HG03175 (cell line): Measurements from ENCODE around the gene TMEM178B.
"Not testable (repeated sequence)": the region's sequence is repeated elsewhere in the genome, so short reads cannot be mapped to it uniquely, and the experiment has no call there.

Source experiments
- ATAC-seq: cut with Tn5 transposase; IDR thresholded peaks from one replicate; pipeline ENCODE4 v1.9.1; 2021; ENCODE audit warnings: mild to moderate bottlenecking, moderate library complexity; ENCODE audit not compliant: unreplicated experiment

TMEM178B gene

DNA sequence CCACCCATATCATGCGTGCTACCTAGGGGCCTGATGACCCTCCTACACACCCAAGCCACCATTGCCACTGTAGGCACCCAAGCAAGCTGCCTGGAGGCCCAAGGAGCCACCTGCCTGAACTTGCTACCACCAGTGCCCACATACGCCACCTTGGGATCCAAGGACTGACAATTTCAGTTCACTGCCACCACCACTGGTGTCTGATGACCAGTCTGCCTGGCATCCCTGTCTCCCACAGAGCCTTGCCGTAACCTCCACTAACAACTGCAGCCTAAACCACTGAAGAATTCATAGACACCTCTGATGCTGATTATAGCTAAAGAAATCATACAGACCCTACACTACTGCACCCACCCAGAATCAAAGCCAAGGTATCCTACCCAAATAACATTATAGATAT is 58.8 kb downstream of the TMEM178B start:
- no peak for ATAC-seq

DNA sequence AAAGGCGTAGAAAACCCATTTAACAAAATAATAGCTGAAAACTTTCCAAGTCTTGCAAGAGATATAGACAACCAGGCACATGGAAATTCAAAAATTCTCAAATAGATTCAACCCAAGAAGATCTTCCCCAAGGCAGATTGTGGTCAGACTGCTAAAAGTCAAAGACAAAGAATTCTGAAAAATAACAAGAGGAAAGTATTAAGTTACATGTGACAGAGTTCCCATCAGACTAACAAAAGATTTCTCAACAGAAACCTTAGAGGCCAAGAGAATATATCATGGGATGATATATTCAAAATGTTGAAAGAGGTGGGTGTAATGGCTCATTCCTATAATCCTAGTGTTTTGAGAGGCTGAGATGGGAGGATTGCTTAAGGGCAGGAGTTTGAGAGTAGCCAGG is 59.8 kb downstream of the TMEM178B start:
- ATAC-seq, result no peak

- ATAC-seq, result no peak
Measured at GRCh38 chr7:141142058-141142457, 68.2 kb downstream of the TMEM178B start.

DNA sequence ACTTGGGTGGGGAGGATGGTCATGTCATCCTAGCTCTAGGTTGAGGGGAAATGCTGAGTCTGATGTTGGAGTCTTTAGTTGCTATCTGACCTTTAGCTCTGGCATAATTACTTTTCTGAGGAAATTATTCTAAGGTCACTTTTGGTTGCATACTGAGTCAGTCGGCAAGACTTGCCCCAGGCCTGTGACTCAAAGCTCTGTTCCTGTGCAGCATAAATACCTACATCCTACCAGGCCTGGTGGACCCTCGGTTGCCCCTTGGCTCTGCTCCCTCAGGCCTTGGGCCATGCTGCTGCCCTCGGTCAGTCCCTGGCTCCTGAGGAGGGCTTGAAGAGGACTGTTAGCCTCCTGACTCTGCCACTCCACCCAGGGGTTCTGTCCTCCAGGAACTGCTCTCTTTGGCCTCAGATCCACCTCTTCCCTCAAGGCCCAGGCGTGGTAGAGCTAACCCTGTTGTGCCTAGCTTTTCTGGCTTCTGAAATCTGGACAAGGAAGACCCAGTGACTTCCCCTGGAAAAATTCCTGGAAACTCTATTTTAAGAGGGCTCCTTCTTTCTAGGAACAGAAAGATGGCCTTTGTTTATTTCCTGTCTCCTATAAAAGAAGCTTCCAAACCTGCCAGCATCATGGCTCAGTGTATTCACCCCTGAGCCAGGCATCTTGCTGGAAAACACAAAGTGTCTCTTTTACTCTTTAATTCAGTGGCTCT is 71.2 kb downstream of the TMEM178B start:
- no peak for ATAC-seq

DNA sequence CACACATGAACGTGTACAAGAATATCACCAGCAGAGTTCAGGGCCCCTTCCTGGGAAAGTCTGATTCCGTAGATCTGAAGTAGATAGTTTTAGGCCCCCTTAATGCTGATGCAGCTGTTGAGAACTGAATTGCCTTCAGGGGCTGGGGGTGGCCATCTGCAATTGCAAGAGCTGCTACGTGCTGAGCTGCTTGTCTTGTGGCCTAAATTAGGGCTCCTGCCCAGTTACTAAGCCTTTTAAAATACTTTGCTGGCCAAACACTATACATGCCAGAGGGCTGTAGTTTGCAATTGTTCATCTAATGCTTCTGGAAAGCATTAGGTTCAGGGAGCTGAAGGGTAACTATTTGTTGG is 71.7 kb downstream of the TMEM178B start:
- no peak for ATAC-seq

GRCh38 chr7:141147482-141147881 is 73.6 kb downstream of the TMEM178B start:
- no peak for ATAC-seq

DNA sequence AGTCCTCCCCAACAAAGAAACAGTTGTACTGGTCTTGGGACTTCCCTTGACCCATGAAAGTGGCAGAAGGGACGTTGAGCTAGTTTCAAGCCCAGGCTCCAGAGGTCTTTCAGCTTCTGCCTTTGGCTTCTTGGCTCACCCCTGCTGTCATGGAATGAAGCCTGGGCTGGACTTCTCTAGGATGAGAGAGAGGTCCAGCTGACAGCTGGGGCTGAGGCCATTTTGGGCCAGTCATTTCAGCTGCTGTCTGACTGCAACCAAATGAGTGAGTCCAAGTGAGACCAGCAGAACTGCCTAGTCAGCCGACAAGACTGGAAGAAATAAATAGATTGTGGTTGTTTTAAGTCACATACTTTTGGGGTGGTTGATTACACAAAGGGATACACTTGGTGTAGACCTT is 76.6 kb downstream of the TMEM178B start:
- no peak for ATAC-seq

GRCh38 chr7:141151746-141152145 is 77.9 kb downstream of the TMEM178B start:
- ATAC-seq, result no peak

DNA sequence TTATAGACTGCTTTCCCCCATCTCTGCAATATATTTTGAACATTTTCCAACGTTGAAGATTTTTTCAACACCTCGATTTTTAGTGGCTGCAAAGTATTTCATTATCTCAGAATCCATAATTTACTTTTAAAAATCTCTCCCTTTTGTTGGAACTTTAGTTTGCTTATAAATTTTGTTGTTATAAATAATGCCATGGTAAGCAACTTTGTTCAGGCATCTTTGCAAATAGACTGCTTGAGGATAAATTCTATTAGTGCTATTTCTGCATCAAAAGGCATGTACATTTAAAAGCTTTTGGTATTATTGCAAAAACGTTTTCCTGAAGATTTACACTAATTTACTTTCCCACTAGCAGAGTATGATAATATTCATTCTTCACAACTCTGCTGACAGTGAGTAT is 79.4 kb downstream of the TMEM178B start:
- no peak for ATAC-seq

DNA sequence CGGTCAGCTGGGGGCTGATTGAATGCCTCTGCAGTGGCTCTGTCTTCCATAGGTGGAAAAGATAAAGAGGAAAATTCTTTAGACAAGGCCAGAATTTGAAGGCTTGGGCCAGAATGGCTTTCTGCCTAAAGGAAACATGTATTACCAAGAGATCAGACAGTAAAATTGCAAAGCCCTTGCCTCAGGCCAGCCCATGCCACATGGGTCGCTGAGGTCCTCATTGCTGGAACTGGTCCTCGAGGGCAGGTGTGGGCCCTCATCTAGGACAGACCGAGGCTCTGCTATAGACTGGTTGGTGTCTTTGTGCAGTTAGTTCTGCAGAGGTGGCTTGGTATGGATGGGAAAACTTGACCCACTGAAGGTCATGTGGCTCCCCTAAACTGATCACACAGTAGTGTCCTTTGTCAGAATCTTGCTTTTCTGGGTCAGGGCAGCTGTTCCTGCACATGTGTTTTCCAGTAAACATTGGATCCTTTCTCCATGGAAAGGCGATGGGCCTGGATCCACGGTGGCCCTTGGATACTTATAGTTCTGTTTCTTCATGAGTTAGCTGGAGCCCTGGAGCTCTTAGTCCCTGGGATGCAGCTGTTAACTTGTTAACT is 80.4 kb downstream of the TMEM178B start:
- no peak for ATAC-seq

DNA sequence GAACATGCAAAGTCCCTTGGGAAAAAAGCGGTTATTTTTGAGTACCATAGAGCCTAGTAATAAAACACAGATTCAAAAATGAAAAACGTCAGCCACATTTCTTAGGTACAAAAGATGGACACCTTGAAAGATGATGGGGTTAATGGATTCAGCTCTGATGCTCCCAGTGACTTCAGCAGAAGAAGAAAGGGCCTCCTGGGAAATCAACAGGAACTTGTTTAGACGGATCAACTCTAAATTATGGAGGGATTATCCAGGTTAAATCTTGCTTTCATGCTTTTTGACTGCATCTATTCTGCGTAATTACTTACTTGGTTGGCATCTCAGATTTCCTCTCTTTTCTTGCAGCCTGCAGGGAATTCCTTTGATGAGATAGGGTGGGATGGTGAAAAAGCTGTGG is 82.5 kb downstream of the TMEM178B start:
- ATAC-seq, result no peak

DNA sequence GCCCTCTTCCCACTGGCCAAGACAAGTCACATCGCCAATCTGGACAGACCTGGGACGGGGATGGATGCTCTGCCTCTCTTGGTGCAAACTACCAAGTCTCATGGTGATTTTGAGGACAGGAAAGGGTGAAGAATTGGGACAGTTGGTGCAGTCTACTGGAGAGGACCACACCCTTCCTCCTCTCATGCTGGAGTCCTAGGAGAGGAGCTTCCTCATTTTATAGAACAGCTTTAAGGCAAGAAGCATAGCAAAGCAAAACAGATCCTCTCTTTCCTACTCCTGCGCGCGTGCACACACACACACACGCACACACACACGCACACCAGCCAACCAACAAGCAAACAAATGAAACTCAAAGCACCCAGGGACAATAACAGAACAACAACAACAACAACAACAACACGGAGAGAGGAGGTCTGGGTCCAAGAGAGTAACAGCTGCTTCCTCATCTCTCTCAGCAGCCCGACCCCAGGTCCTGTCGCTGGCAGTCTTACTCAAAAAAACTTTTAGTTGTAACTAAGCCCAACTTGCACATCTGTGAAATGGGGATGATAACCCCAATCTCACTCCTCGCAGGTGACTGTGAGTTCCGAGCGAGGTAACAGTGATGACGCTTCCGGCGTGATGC is 83.4 kb downstream of the TMEM178B start:
- ATAC-seq, result no peak

- peak; percentile 82 for ATAC-seq
Measured at GRCh38 chr7:141158561-141158960, 84.7 kb downstream of the TMEM178B start.

DNA sequence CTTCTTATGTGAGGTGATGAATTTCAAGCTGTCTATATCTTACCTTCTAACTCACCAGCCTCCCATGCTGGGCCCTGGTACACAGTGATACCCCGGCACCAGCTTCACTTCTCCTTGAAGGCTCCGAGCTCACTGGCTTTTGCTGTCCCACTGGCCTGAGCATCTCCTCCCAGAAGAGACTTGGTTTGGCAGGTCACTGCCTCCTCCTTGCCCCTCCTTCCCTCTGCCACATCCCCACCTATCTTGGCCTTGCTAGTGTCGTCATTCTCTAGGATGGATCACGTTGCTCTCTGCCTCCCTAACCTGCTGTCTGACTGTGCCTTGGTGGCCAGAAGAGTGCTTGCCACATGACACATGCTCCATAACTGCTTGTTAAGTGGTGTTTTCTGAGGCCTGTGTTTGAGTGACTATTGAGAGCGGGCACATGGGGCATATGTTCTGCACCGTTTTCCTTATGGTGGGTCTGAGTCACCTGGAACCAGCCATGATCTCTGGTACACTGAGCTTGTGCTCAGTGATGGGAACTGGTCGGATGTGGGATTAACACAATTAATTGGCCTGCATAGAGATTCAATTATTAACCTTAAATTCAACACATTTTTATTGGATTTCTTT is 86.5 kb downstream of the TMEM178B start:
- ATAC-seq, result no peak

DNA sequence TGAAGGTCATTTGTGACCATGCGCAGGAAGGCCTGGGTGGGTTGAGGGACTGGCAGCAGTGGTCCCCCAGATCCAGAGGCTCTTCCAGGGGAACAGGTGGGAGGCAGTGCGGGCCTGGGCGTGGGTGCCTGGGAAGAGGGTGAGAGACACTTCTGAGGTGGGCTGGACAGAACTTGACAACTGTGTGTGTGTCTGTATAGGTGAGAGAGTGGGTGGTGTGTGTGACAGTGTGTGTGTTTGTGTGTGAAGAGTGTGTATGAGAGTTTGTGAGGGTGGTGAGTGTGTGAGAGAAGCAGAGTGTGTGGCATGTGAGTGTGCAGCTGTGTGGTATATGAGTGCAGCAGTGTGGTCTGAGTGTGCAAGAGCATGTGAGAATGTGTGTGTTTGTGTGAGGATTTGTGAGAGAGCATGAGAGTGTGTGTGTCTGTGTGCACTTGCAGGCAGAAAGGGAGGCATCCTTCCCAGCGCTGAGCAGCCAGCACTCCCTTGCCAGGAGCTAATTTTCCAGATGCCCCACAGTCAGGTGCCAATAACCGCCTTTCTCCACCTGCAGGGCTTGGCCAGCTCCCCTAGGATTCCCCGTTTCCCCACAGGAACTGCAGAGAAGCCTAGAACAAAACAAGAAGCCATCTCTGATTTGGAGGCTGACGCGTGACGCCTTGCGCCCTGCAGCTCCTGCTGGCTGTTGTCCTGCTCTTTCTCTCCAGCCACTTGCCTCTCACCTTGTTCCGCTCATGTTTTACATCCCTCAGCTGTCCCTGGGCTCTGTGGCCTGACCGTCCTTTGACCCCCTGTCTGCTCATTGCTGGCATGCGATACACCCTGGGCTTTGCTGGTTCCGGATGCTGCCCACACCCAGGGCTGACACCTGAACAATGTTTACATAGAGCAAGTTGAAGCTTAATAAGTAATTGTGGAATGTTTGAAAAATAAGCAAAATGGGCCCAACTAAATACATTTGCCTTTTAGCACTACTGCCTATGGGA is 88.0 kb downstream of the TMEM178B start:
- ATAC-seq, result no peak

GRCh38 chr7:141165521-141165920 is 91.7 kb downstream of the TMEM178B start:
- no peak for ATAC-seq

DNA sequence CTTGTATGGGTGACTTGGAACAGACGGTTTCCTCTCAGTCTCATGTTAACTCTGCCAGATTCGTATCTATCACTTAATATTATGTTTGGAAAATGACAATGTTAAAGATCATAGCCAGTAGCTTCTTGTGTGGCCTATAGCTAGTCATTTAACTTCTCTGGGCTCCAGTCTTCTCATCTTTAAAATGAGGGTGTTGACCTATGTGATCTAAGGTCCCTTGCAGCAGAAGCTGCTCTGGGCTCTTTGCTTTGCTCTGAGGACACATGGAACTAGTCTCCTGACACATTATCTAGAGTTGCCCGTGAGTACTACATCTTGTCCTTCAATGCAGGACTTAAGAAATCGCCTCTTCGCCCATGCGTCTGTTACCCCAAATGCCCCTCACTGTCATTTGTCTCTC is 93.1 kb downstream of the TMEM178B start:
- no peak for ATAC-seq

DNA sequence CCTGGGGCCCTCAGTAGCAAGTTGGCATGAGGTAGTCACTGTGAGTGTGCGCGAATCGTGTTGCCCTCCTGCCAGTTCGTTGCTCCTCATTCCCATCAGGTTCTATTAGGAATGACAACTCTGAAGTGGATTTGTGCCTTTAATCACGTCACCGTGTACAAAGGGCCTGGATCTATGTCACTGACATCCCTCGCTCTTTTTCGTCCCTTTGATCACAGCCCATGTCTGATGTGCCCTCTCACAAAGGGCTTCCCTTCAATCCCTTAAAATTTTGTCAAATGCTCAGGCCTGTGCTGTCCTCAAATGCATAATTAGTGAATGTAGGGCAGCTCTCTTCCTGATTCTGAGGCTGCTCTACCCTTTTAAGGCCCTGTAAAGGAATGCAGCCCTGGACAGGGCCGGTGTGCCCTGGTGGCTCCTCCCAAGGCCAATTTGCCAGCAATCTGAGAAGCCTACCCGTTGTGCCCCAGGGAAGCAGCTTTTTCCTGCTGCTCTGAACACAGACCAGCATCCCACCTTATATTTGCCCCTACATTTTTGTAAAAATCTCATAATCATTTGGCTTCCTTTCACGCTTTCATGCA is 93.6 kb downstream of the TMEM178B start:
- no peak for ATAC-seq

GRCh38 chr7:141169157-141169556 is 95.3 kb downstream of the TMEM178B start:
- not testable (repeated sequence) for ATAC-seq

GRCh38 chr7:141175728-141176127 is 101.9 kb downstream of the TMEM178B start:
- not testable (repeated sequence) for ATAC-seq
